Fibroblast of pulmonary artery (primary cell): ENCODE data around the gene CXCR6.
"Not testable (repeated sequence)": the region's sequence is repeated elsewhere in the genome, so short reads cannot be mapped to it uniquely, and the experiment has no call there.

Source experiments
- DNase-seq: peaks from one replicate; pipeline ENCODE4 v3.0.0-alpha.2; 2010; ENCODE audit warnings: low read depth
- H3K4me3 ChIP-seq: replicated peaks from 2 replicates; pipeline ENCODE4 v1.5.1; 2011; ENCODE audit warnings: low read depth, mild to moderate bottlenecking, control low read depth, low read length, moderate library complexity
- CTCF ChIP-seq: IDR thresholded peaks from 2 replicates; pipeline ENCODE4 v1.5.1; 2011; ENCODE audit warnings: mild to moderate bottlenecking, control low read depth, low read length, inconsistent platforms; ENCODE audit errors: missing control alignments

The CXCR6 gene

DNA sequence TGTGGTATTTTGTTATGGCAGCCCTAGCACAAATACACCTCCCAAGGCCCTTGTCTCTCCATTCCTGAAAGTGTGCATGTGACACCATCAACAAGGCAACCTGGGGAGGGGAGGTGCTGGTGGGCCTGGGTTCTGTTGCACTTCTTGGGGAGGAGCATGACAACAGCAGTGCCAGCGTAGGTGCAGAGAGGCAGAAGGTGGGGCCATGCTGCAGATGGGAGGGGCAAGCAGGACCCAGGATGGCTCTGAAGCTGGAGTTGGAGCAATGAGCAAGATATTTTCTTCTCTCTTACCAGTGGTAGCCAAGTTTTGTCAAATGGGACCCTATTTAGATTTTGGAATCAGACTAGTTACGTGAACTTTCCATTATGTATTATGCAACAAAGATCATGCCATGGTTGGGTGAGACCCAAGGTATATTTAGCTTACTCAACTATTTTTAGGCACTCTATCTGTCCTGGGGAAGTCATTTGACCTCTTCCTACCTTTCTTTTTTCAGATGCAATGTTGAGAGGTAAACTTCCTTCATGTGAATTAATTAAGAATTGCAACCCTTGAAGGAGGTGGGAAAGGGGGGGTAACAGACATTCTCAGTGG, 49.0 kb downstream of the CXCR6 start:
- no peak overlapping the region for H3K4me3 ChIP-seq
- DNase-seq: no peak
- TF ChIP-seq CTCF: no peak

GRCh38 chr3:45992821-45993221, 49.6 kb downstream of the CXCR6 start:
- no peak overlapping the region for H3K4me3 ChIP-seq
- TF ChIP-seq CTCF: no peak
- peak; percentile 41 for DNase-seq

- no peak for TF ChIP-seq CTCF
- DNase-seq: no peak
- H3K4me3 ChIP-seq: no peak overlapping the region
Measured at GRCh38 chr3:45993421-45994027, 50.3 kb downstream of the CXCR6 start.

GRCh38 chr3:45994419-45995235, 51.4 kb downstream of the CXCR6 start:
- peak overlapping the region; percentile 92 for H3K4me3 ChIP-seq
- no peak for DNase-seq
- no peak for TF ChIP-seq CTCF

DNA sequence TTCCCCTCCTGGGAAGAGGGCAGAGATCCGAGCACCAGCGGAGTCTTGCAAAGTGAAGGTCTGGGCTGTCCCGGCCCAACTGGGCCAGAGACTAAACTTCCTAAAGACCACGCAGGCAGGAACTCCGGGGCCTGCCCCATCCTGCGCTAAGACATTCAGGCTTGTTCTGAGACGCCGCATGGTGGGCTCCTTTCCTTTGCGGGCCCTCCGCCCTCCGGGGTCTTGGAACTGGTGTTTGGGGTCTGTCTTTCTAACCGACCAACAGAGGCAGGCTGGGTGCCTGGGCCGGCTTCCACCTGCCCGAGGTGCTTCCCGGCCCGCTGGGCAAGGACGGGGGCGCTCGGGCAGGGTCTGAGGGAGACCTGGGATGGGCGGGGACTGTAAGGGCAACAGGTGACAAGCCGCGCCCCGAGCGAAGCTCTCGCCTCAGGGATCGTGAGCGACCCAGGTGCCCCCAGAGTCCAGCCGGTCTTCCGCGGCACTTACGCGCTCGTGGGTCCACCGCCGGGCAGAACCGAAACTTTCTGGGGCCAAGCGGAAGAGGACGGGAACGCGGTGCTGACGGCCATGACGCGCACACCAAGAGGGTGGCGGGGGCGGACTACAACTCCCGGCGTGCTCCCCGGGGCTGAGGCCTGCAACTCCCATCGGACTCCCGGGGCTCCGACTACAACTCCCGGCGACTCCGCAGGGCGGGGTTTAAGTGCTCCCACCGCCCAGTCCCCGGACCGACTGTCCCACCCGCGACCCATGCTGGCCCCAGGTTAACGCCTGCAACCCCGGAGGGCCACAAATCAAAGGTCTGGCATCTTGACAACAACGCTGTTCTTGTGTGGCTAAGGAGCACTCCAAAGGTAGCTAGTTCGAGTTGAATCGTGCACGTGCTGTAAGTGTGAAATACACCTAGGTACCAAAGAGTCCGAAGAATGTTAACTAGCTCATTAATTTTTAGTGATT, 52.2 kb downstream of the CXCR6 start, which contains the start of gene FYCO1:
TSS of gene FYCO1 (minus strand) at position 589 of the 957 bp plus-strand sequence. CDS start 10,914 bp downstream, outside the sequence.
- peak within 1 kb of the TSS; percentile 92 for H3K4me3 ChIP-seq
- peak; percentile 89 for DNase-seq
- TF ChIP-seq CTCF: no peak

- H3K4me3 ChIP-seq, DNase-seq: not testable (repeated sequence)
Measured at GRCh38 chr3:45997499-45997898, 54.2 kb downstream of the CXCR6 start.

- TF ChIP-seq CTCF: no peak
- no peak for DNase-seq
- H3K4me3 ChIP-seq: no peak overlapping the region
Measured at GRCh38 chr3:45997942-45998341, 54.7 kb downstream of the CXCR6 start.
